LNCAP (cell line): Measurements from ENCODE around the gene LRRC3.

Experiments
- TF ChIP-seq, protein P1 (sequence below): fragments of 450-650 bp; IDR thresholded peaks from 2 replicates; pipeline ENCODE4 v1.5.1; 2017; ENCODE audit warnings: mild to moderate bottlenecking

LRRC3 gene

GRCh38 chr21:44425895-44426662, 29.2 kb upstream of the LRRC3 start:
- TF ChIP-seq, protein P1, sequence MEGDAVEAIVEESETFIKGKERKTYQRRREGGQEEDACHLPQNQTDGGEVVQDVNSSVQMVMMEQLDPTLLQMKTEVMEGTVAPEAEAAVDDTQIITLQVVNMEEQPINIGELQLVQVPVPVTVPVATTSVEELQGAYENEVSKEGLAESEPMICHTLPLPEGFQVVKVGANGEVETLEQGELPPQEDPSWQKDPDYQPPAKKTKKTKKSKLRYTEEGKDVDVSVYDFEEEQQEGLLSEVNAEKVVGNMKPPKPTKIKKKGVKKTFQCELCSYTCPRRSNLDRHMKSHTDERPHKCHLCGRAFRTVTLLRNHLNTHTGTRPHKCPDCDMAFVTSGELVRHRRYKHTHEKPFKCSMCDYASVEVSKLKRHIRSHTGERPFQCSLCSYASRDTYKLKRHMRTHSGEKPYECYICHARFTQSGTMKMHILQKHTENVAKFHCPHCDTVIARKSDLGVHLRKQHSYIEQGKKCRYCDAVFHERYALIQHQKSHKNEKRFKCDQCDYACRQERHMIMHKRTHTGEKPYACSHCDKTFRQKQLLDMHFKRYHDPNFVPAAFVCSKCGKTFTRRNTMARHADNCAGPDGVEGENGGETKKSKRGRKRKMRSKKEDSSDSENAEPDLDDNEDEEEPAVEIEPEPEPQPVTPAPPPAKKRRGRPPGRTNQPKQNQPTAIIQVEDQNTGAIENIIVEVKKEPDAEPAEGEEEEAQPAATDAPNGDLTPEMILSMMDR = no peak

DNA sequence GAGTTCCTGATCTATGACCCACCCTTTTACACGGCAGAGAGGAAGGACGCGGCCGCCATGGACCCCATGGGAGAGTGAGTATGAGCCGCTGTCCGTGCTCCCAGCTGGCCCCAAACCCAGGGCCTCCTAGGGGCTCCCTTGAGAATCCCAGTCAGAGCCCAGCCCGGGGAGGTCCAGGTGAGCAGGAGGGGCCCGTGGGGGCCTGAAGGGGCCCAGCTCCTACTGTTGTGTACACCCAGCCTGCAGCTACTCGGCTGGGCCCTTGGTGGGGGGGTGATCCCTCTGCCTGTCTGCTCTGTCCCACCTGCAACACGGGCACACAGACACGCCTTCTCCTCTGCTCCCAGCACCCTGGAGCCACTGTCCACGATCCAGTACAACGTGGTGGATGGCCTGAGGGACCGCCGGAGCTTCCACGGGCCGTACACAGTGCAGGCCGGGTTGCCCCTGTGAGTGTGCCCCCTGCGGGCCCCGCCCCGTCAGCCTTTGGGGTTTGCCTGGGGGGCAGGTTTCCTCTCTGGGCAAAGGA, 28.6 kb upstream of the LRRC3 start:
- TF ChIP-seq, protein P1 = no peak

DNA sequence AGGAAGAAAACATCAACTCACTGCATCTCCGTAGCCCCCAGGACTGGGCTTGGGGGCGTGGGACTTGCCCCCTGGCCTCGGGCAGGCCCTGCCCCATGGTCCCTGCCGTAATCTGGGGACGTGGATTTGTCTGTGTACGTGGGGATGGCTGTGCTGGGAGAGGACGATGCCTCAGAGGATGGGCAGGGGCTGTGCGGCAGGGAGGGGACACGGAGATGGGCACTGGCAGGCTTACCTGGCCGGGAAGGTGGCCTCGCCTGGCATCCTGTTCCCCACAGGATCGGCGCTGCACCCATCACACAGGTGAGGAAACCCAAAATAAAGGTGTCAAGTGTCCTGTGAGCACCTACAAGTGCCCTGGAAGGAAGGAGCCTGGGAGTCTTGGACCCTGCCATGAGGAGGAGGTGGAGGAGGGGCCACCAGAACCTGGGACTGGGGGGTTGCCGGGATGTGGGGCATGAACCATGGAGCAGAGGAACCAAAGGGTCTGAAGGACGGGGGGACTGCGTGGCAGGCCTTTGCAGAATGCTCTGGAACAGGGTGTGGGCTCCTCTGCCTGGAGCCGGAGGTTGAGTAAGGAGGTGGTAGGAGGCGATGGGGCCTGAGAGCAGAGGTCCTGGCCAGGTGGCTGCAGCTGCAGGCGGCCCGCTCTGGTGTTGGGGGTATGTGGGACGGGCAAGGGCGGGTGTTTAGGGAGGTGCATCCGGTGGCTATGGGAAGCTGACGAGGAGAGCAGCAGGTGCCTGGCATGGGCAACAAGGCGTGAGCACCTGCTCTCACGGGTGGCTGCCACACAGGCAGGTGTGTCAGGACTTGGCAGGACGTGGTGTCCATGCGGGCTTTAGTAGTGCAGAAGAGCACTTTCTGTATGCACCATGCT, 27.8 kb upstream of the LRRC3 start:
- TF ChIP-seq, protein P1 = no peak

- TF ChIP-seq, protein P1 = no peak
Measured at GRCh38 chr21:44428281-44428960, 26.9 kb upstream of the LRRC3 start.

DNA sequence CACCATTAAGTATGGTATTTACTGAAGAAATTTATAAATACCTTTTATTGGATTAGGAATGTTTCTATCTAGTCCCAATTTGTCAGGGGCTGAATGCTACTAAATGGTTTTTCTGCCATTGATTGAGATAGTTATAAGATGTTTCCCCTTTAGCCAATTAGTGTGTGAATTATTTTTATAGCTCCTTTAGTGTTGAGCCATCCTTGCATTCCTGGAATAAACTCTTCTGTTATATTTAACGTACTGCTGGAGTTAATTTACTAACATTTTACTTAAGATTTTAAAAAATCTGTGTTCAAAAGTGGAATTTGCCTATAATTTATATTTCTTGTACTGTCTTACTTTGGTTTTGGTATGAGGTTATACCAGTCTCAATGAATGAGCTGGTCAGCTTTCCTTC, 25.4 kb upstream of the LRRC3 start:
- TF ChIP-seq, protein P1 = no peak

GRCh38 chr21:44431300-44431699, 24.0 kb upstream of the LRRC3 start:
- TF ChIP-seq, protein P1 = no peak
